ENCODE data around the gene IGFBP6. TPM values are rescaled to one million over a fixed set of nuclear protein-coding genes. Genes with fewer than 3 reads are reported as not detected.
"Not testable (repeated sequence)": the region's sequence is repeated elsewhere in the genome, so short reads cannot be mapped to it uniquely, and the experiment has no call there.

The IGFBP6 gene
- total RNA-seq, 1 donor from 2014 or later = 27.7 TPM

- no peak for DNase-seq
Measured at GRCh38 chr12:53096759-53097158, 708 bp upstream of the IGFBP6 start.

GRCh38 chr12:53097207-53097563 lies 282 bp upstream of the IGFBP6 start:
- DNase-seq = peak; percentile 53

- DNase-seq = peak; percentile 38
Measured at GRCh38 chr12:53098354-53098981, 1.0 kb downstream of the IGFBP6 start.

- DNase-seq = peak; percentile 84
Measured at GRCh38 chr12:53099071-53099882, 1.8 kb downstream of the IGFBP6 start.

GRCh38 chr12:53100466-53101151 lies 3.1 kb downstream of the IGFBP6 start:
- DNase-seq = no peak

- no peak for DNase-seq
Measured at GRCh38 chr12:53101266-53101665, 3.8 kb downstream of the IGFBP6 start.

GRCh38 chr12:53101931-53102781 lies 4.7 kb downstream of the IGFBP6 start:
- DNase-seq = no peak

- DNase-seq = no peak
Measured at GRCh38 chr12:53102883-53103807, 5.7 kb downstream of the IGFBP6 start, which contains the start of gene SOAT2. Gene SOAT2, plus strand, starts transcription at chr12:53103486. Its CDS starts 92 bp downstream, at chr12:53103578.

- no peak for DNase-seq
Measured at GRCh38 chr12:53103860-53104305, 6.4 kb downstream of the IGFBP6 start.

GRCh38 chr12:53105256-53105655 lies 7.8 kb downstream of the IGFBP6 start:
- no peak for DNase-seq

- no peak for DNase-seq
Measured at GRCh38 chr12:53105712-53106439, 8.4 kb downstream of the IGFBP6 start.

GRCh38 chr12:53107122-53107521 lies 9.7 kb downstream of the IGFBP6 start:
- DNase-seq = no peak

GRCh38 chr12:53112431-53112830 lies 15.0 kb downstream of the IGFBP6 start:
- DNase-seq = not testable (repeated sequence)

- DNase-seq = no peak
Measured at GRCh38 chr12:53113136-53113705, 15.8 kb downstream of the IGFBP6 start.

- DNase-seq = no peak
Measured at GRCh38 chr12:53113951-53114350, 16.5 kb downstream of the IGFBP6 start.

- DNase-seq = no peak
Measured at GRCh38 chr12:53115112-53115890, 17.8 kb downstream of the IGFBP6 start.

GRCh38 chr12:53115891-53116648 lies 18.6 kb downstream of the IGFBP6 start:
- no peak for DNase-seq

- no peak for DNase-seq
Measured at GRCh38 chr12:53118751-53119300, 21.4 kb downstream of the IGFBP6 start.
